Esophagus squamous epithelium (tissue), 5 donors: Measurements from ENCODE around the gene MAOA. TPM values are rescaled to one million over a fixed set of nuclear protein-coding genes. Genes with fewer than 3 reads are reported as not detected.
A peak's percentile ranks its signal among the peaks of the same experiment; 100 is the strongest.

Experiments
- DNase-seq: peaks from one replicate; lab custom pipeline; 2025; lab: John Stamatoyannopoulos, UW
- H3K27ac ChIP-seq, 4 donors: fragments of 200-600 bp; sonication (generic); one replicate each; pipeline ENCODE4 v1.5.1; 2016 to 2019; ENCODE audit warnings: mild to moderate bottlenecking in 1 of 4
- H3K27me3 ChIP-seq, 4 donors: fragments of 200-600 bp; sonication (generic); 1 replicate in 3 of 4; 2 replicates in 1 of 4; pipeline versions ENCODE4 v1.5.1 to v1.6.0; 2017 to 2021; ENCODE audit warnings: antibody characterized with exemption in 1 of 4
- H3K36me3 ChIP-seq, 3 donors: fragments of 200-600 bp; sonication (generic); one replicate each; pipeline ENCODE4 v1.5.1; 2016 to 2019
- H3K4me1 ChIP-seq, 3 donors: fragments of 200-600 bp; sonication (generic); one replicate each; pipeline ENCODE4 v1.5.1; 2017 to 2019
- H3K4me3 ChIP-seq, 4 donors: fragments of 200-600 bp; sonication (generic); 1 replicate in 3 of 4; 2 replicates in 1 of 4; pipeline ENCODE4 v1.5.1; 2016 to 2019; ENCODE audit warnings: mild to moderate bottlenecking in 2 of 4, moderate library complexity in 1 of 4
- H3K9me3 ChIP-seq, 3 donors: fragments of 200-600 bp; sonication (generic); one replicate each; pipeline ENCODE4 v1.5.1; 2016 to 2019
- POLR2A ChIP-seq, 4 donors: fragments of 450-650 bp; IDR thresholded peaks; one replicate each; pipeline ENCODE4 v1.6.1; 2017; ENCODE audit warnings: antibody characterized with exemption in 4 of 4, mild to moderate bottlenecking in 4 of 4, moderate library complexity in 3 of 4
- WGBS, 2 donors: methylation state at CpG; one replicate each; pipeline ENCODE4 v1.1.5; 2018; 5-methylcytosine and 5-hydroxymethylcytosine counted together
- intact Hi-C: fragments of 100-400 bp; cut with DNase I; formaldehyde crosslinking; loops from one replicate; pipeline ENCODE4 v1.15.0; 2022
- total RNA-seq, 4 donors: library from RNA; depleted of rRNA; stranded (reverse); fragments of >200 nt; gene quantifications; one replicate each; pipeline ENCODE4 v1.1.0, GENCODE V29; 2016
- TF ChIP-seq, protein P1 (sequence below), 6 experiments: fragments of 450-650 bp in 4 of 6; fragments of 200-600 bp in 2 of 6; sonication (generic) in 2 of 6; IDR thresholded peaks; one replicate each; pipeline ENCODE4 v1.5.1; 2016 to 2019; ENCODE audit warnings: antibody characterized with exemption in 6 of 6, mild to moderate bottlenecking in 4 of 6, moderate library complexity in 4 of 6
- donor health status: DM: yes; HTN: yes; CAD: no.

The MAOA gene
- total RNA-seq, 4 donors from 2014 or later = 70.3 to 183 (median 128) TPM

DNA sequence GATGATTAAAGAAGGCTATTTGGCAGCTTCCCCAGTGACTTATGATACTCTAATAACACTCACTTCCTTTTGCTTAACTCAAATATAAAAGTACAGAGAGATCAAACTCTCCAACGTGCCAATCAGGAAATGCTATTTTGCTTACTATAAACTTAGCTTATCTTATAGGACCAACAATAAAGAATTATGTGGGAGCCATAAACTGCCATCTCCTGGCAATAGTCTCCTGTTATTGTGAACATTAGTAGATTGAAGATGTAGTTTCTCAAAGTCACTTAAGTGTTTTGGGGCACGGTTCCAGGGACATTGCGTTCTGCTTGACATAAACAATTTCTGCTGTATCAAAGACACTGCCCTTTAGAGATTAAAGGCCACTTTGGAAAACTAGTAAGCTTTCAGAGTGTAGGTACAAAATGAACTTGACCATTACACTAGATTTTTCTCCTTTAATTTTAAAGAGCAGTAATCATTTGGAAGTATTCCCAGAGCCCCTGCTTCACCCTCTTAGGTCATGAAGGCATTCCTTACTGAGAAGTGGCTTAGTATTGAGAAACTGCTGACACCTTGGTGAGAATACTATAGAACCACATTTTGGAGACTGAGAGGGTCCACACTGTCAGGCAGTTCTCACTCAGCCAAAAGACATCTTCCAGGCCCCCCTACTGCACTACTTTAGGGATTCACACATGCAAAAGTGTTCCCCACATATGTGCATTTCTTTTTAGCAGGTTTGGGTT is 51.9 kb downstream of the MAOA start:
- peaks cover 0 to 20% (median 0%) of the 10 kb centered on the region in 3 donors for H3K36me3 ChIP-seq
- H3K4me1 ChIP-seq = peaks cover 4 to 53% (median 18%) of the 10 kb centered on the region in 3 donors
- TF ChIP-seq, protein P1, sequence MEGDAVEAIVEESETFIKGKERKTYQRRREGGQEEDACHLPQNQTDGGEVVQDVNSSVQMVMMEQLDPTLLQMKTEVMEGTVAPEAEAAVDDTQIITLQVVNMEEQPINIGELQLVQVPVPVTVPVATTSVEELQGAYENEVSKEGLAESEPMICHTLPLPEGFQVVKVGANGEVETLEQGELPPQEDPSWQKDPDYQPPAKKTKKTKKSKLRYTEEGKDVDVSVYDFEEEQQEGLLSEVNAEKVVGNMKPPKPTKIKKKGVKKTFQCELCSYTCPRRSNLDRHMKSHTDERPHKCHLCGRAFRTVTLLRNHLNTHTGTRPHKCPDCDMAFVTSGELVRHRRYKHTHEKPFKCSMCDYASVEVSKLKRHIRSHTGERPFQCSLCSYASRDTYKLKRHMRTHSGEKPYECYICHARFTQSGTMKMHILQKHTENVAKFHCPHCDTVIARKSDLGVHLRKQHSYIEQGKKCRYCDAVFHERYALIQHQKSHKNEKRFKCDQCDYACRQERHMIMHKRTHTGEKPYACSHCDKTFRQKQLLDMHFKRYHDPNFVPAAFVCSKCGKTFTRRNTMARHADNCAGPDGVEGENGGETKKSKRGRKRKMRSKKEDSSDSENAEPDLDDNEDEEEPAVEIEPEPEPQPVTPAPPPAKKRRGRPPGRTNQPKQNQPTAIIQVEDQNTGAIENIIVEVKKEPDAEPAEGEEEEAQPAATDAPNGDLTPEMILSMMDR (IDR thresholded peaks at IDR 0.05) = no peak
- TF ChIP-seq POLR2A (IDR thresholded peaks at IDR 0.05) = no peak
- H3K9me3 ChIP-seq = no peaks in the 10 kb centered on the region
- intact Hi-C loops = no loop called here
- WGBS, 2 donors = 4 to 27% methylated on average over 3 of the region's 3 CpGs
- H3K27ac ChIP-seq = peak overlapping the region; percentile 54 to 81 (median 70)
- no peak overlapping the region for H3K4me3 ChIP-seq
- no peak for DNase-seq
- H3K27me3 ChIP-seq = no peaks in the 10 kb centered on the region

DNA sequence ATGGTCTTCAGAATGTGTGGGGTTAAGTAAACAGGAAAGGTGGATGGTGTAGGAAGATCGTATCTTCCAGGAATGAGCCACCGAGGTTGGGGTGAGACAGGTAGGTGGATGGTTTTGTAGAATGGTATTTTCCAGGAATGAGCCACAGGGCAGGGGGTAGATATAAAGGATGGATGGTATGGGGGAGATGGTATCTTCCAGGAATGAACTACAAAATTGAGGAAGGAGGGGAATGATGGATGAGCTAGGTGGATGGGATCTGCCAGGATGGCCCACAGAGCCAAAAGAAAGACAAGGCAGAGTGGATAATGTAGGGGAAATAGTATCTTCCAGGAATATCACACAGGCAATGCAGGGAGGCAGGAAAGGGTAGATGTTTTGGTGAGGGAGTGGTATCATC is 60.0 kb downstream of the MAOA start:
- WGBS, 2 donors = 75 to 94% methylated on average over 2 of the region's 2 CpGs
- no peak for TF ChIP-seq POLR2A (IDR thresholded peaks at IDR 0.05)
- TF ChIP-seq, protein P1 (IDR thresholded peaks at IDR 0.05) = no peak
- no peak overlapping the region for H3K27ac ChIP-seq
- DNase-seq = no peak
- no peak overlapping the region for H3K4me3 ChIP-seq
- H3K4me1 ChIP-seq = peaks cover 0 to under 1% (median 0%) of the 10 kb centered on the region in 3 donors
- intact Hi-C loops = no loop called here
- H3K9me3 ChIP-seq = no peaks in the 10 kb centered on the region
- no peaks in the 10 kb centered on the region for H3K27me3 ChIP-seq
- H3K36me3 ChIP-seq = peaks cover 0 to 98% (median 0%) of the 10 kb centered on the region in 3 donors

DNA sequence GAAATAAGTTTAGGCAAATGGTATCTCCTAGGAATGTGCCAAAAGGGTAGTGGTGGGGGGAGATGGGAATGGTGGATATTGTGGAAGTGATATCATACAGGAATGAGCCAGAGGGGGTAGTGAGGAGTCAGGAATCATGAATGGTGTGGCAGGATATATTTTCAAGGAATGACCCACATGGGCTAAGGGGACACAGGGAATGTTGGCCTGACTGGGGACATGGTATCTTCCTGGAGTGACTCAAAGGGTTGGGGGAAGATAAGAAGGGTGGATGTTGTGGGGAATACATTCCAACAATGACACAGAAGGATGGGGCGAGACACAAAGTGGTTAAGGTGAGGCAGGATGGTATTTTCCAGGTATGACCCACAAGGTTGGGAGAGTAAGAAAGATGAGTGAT is 60.6 kb downstream of the MAOA start:
- Histone ChIP-seq H3K4me1 (no peaks in the 10 kb centered on the region), H3K9me3 (no peaks in the 10 kb centered on the region), H3K4me3 (no peak overlapping the region), H3K27me3 (no peaks in the 10 kb centered on the region), H3K36me3 (peaks cover 0 to 98% (median 0%) of the 10 kb centered on the region in 3 donors), H3K27ac (no peak overlapping the region)
- no peak for DNase-seq
- TF ChIP-seq POLR2A (IDR thresholded peaks at IDR 0.05) = no peak
- TF ChIP-seq, protein P1 (IDR thresholded peaks at IDR 0.05) = no peak
- 70 to 94% methylated on average over 1 of the region's 1 CpG for WGBS, 2 donors
- intact Hi-C loops = no loop called here

DNA sequence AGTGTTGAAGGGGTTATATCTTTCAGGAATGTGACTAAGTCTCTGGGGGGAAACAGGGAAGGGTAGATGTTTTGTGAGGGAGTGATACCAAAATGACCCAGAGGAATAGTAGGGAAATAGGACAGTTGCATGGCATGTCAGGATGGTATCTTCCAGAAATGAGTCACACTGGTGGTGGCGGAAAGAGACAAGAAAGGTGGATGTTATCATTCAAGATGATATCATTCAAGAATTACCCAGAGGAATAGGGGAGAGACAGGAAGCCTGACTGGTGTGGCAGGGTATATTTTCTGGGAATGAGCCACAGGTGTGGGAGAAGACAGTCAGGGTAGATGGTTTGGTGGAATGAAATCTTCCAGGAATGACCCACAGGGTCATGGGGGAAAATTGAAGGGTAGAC is 61.1 kb downstream of the MAOA start:
- DNase-seq = no peak
- intact Hi-C loops = no loop called here

DNA sequence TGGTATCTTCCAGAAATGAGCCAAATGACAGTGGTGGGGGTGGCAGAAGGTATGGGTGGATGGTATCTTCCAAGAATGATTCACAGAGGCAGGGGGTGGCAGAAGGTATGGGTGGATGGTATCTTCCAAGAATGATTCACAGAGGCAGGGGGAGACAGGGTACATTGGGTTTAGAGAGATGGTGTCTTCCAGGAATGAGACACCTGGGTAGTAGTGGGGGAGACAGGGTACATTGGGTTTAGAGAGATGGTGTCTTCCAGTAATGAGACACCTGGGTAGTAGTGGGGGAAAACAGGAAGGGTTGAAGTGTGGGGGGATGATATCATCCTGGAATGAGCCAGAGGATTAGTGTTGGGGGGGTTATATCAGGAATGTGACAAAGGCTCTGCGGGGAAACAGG is 62.0 kb downstream of the MAOA start:
- Histone ChIP-seq H3K27me3 (no peaks in the 10 kb centered on the region), H3K9me3 (no peaks in the 10 kb centered on the region), H3K27ac (no peak overlapping the region), H3K4me3 (no peak overlapping the region), H3K4me1 (no peaks in the 10 kb centered on the region), H3K36me3 (peaks cover 0 to 96% (median 0%) of the 10 kb centered on the region in 3 donors)
- intact Hi-C loops = no loop called here
- no peak for DNase-seq
- TF ChIP-seq, protein P1 (IDR thresholded peaks at IDR 0.05) = no peak
- TF ChIP-seq POLR2A (IDR thresholded peaks at IDR 0.05) = no peak
- 87 to 93% methylated on average over 1 of the region's 1 CpG for WGBS, 2 donors

More for the DNA sequence above, 61.1 kb downstream of the MAOA start:
- Histone ChIP-seq H3K4me1 (no peaks in the 10 kb centered on the region), H3K4me3 (no peak overlapping the region), H3K27me3 (no peaks in the 10 kb centered on the region), H3K27ac (no peak overlapping the region), H3K9me3 (no peaks in the 10 kb centered on the region), H3K36me3 (peaks cover 0 to 98% (median 0%) of the 10 kb centered on the region in 3 donors)
- 44 to 76% methylated on average over 1 of the region's 1 CpG for WGBS, 2 donors
- TF ChIP-seq, protein P1 (IDR thresholded peaks at IDR 0.05) = no peak
- TF ChIP-seq POLR2A (IDR thresholded peaks at IDR 0.05) = no peak
